Neuronal stem cell (in vitro differentiated cells): ENCODE data around the gene COL5A1.

ENCODE experiments used
- DNase-seq: peaks from one replicate; pipeline ENCODE4 v3.0.0-alpha.2; 2013; ENCODE audit warnings: low spot score
- H2AFZ ChIP-seq: one replicate; pipeline ENCODE4 v1.6.1; 2013; ENCODE audit warnings: mild to moderate bottlenecking, low read length, inconsistent platforms
- H2AK5ac ChIP-seq: 2 replicates; pipeline ENCODE4 v1.6.1; 2013; ENCODE audit warnings: low read depth, mild to moderate bottlenecking, inconsistent platforms, low read length, moderate library complexity, mixed read lengths
- H2BK120ac ChIP-seq: 2 replicates; pipeline ENCODE4 v1.6.1; 2013; ENCODE audit warnings: low read depth, mild to moderate bottlenecking, inconsistent platforms, low read length, moderate library complexity, mixed read lengths
- H2BK12ac ChIP-seq: one replicate; pipeline ENCODE4 v1.6.1; 2013; ENCODE audit warnings: low read length, inconsistent platforms
- H2BK15ac ChIP-seq: 2 replicates; pipeline ENCODE4 v1.6.1; 2013; ENCODE audit warnings: mild to moderate bottlenecking, low read length, inconsistent platforms, mixed read lengths
- H2BK5ac ChIP-seq: one replicate; pipeline ENCODE4 v1.6.1; 2013; ENCODE audit warnings: inconsistent platforms, mild to moderate bottlenecking, low read length, moderate library complexity
- H3K14ac ChIP-seq: one replicate; pipeline ENCODE4 v1.6.1; 2013; ENCODE audit warnings: low read length, inconsistent platforms
- H3K18ac ChIP-seq: 2 replicates; pipeline ENCODE4 v1.6.1; 2013; ENCODE audit warnings: low read length, inconsistent platforms
- H3K23ac ChIP-seq: 2 replicates; pipeline ENCODE4 v1.6.1; 2013; ENCODE audit warnings: low read depth, mild to moderate bottlenecking, mixed read lengths, low read length, inconsistent platforms; ENCODE audit not compliant: poor library complexity
- H3K27ac ChIP-seq: replicated peaks from 3 replicates; pipeline ENCODE4 v1.5.1; 2013; ENCODE audit warnings: low read length, inconsistent platforms
- H3K27me3 ChIP-seq, 3 experiments: 2 replicates each; pipeline ENCODE4 v1.6.1; 2013; ENCODE audit warnings: low read length in 3 of 3, mild to moderate bottlenecking in 2 of 3, inconsistent platforms in 1 of 3, low read depth in 1 of 3, mixed read lengths in 1 of 3, moderate library complexity in 1 of 3; ENCODE audit not compliant: control insufficient read depth in 3 of 3, insufficient read depth in 3 of 3
- H3K36me3 ChIP-seq, 2 donors: replicated peaks in 1 of 2; 2 replicates each; pipeline ENCODE4 v1.6.1; 2013; ENCODE audit warnings: low read length in 2 of 2; ENCODE audit not compliant: control insufficient read depth in 2 of 2, insufficient read depth in 2 of 2
- H3K4ac ChIP-seq: 2 replicates; pipeline ENCODE4 v1.6.1; 2013; ENCODE audit warnings: inconsistent platforms, mild to moderate bottlenecking, low read length, moderate library complexity
- H3K4me1 ChIP-seq, 2 donors: 1 replicate in 1 of 2; 2 replicates in 1 of 2; pipeline ENCODE4 v1.6.1; 2013; ENCODE audit warnings: low read length in 2 of 2, low read depth in 1 of 2; ENCODE audit not compliant: control insufficient read depth in 2 of 2, insufficient read depth in 1 of 2
- H3K4me2 ChIP-seq: one replicate; pipeline ENCODE4 v1.6.1; 2013; ENCODE audit warnings: mild to moderate bottlenecking, low read length, inconsistent platforms; ENCODE audit not compliant: insufficient read depth, poor library complexity, severe bottlenecking
- H3K4me3 ChIP-seq, 2 donors: 2 replicates each; pipeline ENCODE4 v1.5.1; 2013; ENCODE audit warnings: low read length in 2 of 2, mild to moderate bottlenecking in 2 of 2, inconsistent platforms in 1 of 2, moderate library complexity in 1 of 2
- H3K79me1 ChIP-seq: one replicate; pipeline ENCODE4 v1.6.1; 2013; ENCODE audit warnings: low read depth, mild to moderate bottlenecking, inconsistent platforms, low read length, moderate library complexity
- H3K9ac ChIP-seq: one replicate; pipeline ENCODE4 v1.6.1; 2013; ENCODE audit warnings: mild to moderate bottlenecking, low read depth, low read length, inconsistent platforms; ENCODE audit not compliant: poor library complexity
- H3K9me3 ChIP-seq, 2 donors: replicated peaks in 1 of 2; 2 replicates each; pipeline versions ENCODE3 to v1.6.1; 2013; ENCODE audit warnings: low read length in 2 of 2, mild to moderate bottlenecking in 2 of 2, inconsistent platforms in 1 of 2, low read depth in 1 of 2, mixed read lengths in 1 of 2, moderate library complexity in 1 of 2; ENCODE audit not compliant: control insufficient read depth in 2 of 2, insufficient read depth in 1 of 2
- H4K8ac ChIP-seq: one replicate; pipeline ENCODE4 v1.6.1; 2013; ENCODE audit warnings: low read depth, mild to moderate bottlenecking, inconsistent platforms, low read length, moderate library complexity
- H4K91ac ChIP-seq: one replicate; pipeline ENCODE4 v1.6.1; 2013; ENCODE audit warnings: low read length, low read depth, mild to moderate bottlenecking, inconsistent platforms; ENCODE audit not compliant: poor library complexity
- WGBS, 2 donors: extraction: QIAGEN DNeasy Blood & Tissue Kit; methylation state at CpG; one replicate each; pipeline ENCODE4 v1.1.7; 2013; ENCODE audit warnings: missing lambda C conversion rate in 2 of 2, mixed read lengths in 1 of 2; ENCODE audit not compliant: insufficient read length in 2 of 2, insufficient replicate concordance in 1 of 2; ENCODE audit errors: extremely low coverage in 2 of 2; 5-methylcytosine and 5-hydroxymethylcytosine counted together

The COL5A1 gene

GRCh38 chr9:134707031-134707680 is 65.6 kb downstream of the COL5A1 start:
- Histone ChIP-seq H2BK12ac (no peak overlapping the region), H3K4me1 (peaks cover 0 to 3% of the 10 kb centered on the region in 2 donors), H3K18ac (peak overlapping the region; percentile 87), H3K14ac (no peak overlapping the region), H3K4me2 (no peak overlapping the region), H2BK120ac (no peak overlapping the region), H3K4ac (no peak overlapping the region), H2BK5ac (no peak overlapping the region), H3K79me1 (peaks cover 2% of the 10 kb centered on the region), H3K27me3 (peaks cover 0 to 3% (median 0%) of the 10 kb centered on the region in 3 experiments), H3K9me3 (peaks cover 0 to 2% of the 10 kb centered on the region in 2 donors), H2BK15ac (no peak overlapping the region), H3K9ac (no peak overlapping the region), H2AK5ac (peak overlapping the region; percentile 88), H4K91ac (no peak overlapping the region), H3K23ac (peak overlapping the region; percentile 20), H4K8ac (no peak overlapping the region), H3K27ac (no peak overlapping the region), H3K4me3 (no peak overlapping the region), H2AFZ (no peak overlapping the region), H3K36me3 (no peaks in the 10 kb centered on the region)
- no CpG with 5 or more reads among the region's 19 CpGs for WGBS, 2 donors
- DNase-seq: no peak

- H4K91ac ChIP-seq: no peak overlapping the region
- no peak for DNase-seq
- H2BK5ac ChIP-seq: no peak overlapping the region
Observed at GRCh38 chr9:134707731-134708671, 66.4 kb downstream of the COL5A1 start.

GRCh38 chr9:134708672-134709038 is 67.1 kb downstream of the COL5A1 start:
- Histone ChIP-seq H3K9ac (no peak overlapping the region), H2BK120ac (no peak overlapping the region), H3K79me1 (peaks cover 2% of the 10 kb centered on the region), H2BK5ac (no peak overlapping the region), H2BK12ac (no peak overlapping the region), H3K18ac (peak overlapping the region; percentile 71), H2AFZ (no peak overlapping the region), H3K4ac (no peak overlapping the region), H4K91ac (no peak overlapping the region), H3K4me2 (no peak overlapping the region), H3K27me3 (peaks cover 0 to 3% (median 0%) of the 10 kb centered on the region in 3 experiments), H2BK15ac (no peak overlapping the region), H3K27ac (no peak overlapping the region), H3K36me3 (no peaks in the 10 kb centered on the region), H3K9me3 (peaks cover 0 to 2% of the 10 kb centered on the region in 2 donors), H3K4me1 (peaks cover 0 to 3% of the 10 kb centered on the region in 2 donors), H3K14ac (no peak overlapping the region), H4K8ac (no peak overlapping the region), H3K23ac (peak overlapping the region; percentile 55), H3K4me3 (no peak overlapping the region), H2AK5ac (peak overlapping the region; percentile 88)
- no CpG with 5 or more reads among the region's 11 CpGs for WGBS, 2 donors
- DNase-seq: no peak

More at GRCh38 chr9:134707731-134708671, 66.4 kb downstream of the COL5A1 start:
- peak overlapping the region; percentile 94 for H3K14ac ChIP-seq
- H3K18ac ChIP-seq: peak overlapping the region; percentile 87
- H3K4ac ChIP-seq: no peak overlapping the region
- H2BK120ac ChIP-seq: no peak overlapping the region
- H3K79me1 ChIP-seq: peaks cover 2% of the 10 kb centered on the region
- H4K8ac ChIP-seq: no peak overlapping the region
- peak overlapping the region; percentile 44 for H3K9ac ChIP-seq
- H2AFZ ChIP-seq: no peak overlapping the region
- H2AK5ac ChIP-seq: peak overlapping the region; percentile 88
- no peaks in the 10 kb centered on the region for H3K36me3 ChIP-seq
- H3K27ac ChIP-seq: no peak overlapping the region
- peaks cover 0 to 3% of the 10 kb centered on the region in 2 donors for H3K4me1 ChIP-seq
- H3K4me2 ChIP-seq: no peak overlapping the region
- WGBS, 2 donors: no CpG with 5 or more reads among the region's 32 CpGs
- peaks cover 0 to 2% of the 10 kb centered on the region in 2 donors for H3K9me3 ChIP-seq
- no peak overlapping the region for H2BK15ac ChIP-seq
- no peak overlapping the region for H3K4me3 ChIP-seq
- peaks cover 0 to 3% (median 0%) of the 10 kb centered on the region in 3 experiments for H3K27me3 ChIP-seq
- H3K23ac ChIP-seq: peak overlapping the region; percentile 55
- peak overlapping the region; percentile 10 for H2BK12ac ChIP-seq
